OCI-LY3 (cell line): ENCODE data around the gene DEFB123.

Experiments used
- CTCF ChIP-seq: fragments of 200-600, 300-600 bp; sonication (generic); IDR thresholded peaks from 2 replicates; pipeline ENCODE4 v1.5.1; 2014; ENCODE audit warnings: antibody characterized with exemption, low read length, low read depth
- EZH2phosphoT487 ChIP-seq: fragments of 200-600 bp; shearing (Covaris generic); IDR thresholded peaks from 2 replicates; pipeline ENCODE4 v1.6.1; 2018; ENCODE audit warnings: antibody characterized with exemption, mixed run types, low read depth

- no peak for TF ChIP-seq CTCF
- no peak for TF ChIP-seq EZH2phosphoT487
Measured at GRCh38 chr20:31497838-31498540, 57.6 kb downstream of the DEFB123 start.
